Measurements from ENCODE around the gene IP6K3. TPM values are rescaled to one million over a fixed set of nuclear protein-coding genes. Genes with fewer than 3 reads are reported as not detected.

Gene IP6K3
- total and polyA plus RNA-seq, 2 donors (not counting 1 experiment from before 2014, with no cell fraction given): not detected

DNA sequence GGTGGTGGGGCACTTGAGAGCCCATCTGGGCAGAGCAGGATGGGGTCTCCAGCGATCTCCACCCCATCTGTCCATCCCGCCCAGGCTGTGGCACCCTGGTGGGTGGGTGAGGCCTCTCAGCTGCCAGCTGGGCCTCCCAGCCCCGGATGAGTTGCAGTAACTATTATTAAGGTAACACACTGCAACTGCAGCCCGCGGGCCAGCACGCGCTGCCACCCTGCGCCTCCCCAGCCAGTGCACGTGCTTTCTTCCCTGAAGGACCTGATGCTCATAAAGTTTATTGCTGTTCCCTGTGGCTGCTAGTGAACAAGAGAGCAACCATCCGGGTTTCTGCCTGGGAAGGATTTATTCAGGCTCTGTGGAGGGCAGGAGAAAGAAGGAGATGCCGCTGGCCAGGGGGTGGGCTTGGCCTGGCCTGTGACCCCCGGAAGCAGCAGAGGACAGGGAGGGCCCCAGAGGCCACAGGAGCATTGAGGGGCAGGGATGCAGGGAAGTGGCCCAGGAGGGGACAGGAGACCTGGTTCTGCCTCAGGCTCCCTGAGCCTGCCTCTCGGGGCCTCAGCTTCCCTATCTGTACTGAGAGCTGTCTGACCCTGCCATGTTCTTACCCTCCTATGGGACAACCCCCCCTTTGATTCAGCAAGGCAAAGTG, 1.7 kb downstream of the IP6K3 start:
- H3K4me1 ChIP-seq (ENCODE audit: control insufficient read depth in 2 of 2, insufficient read depth in 2 of 2, low read length in 2 of 2): peaks cover 0 to 3% of the 10 kb centered on the region in 2 donors
- intact Hi-C loops (cut with micrococcal nuclease): loop anchor here (1.0 kb wide), 4 partner anchors 34 to 409 kb away; partner anchors contain the start of gene UQCC2
- TF ChIP-seq, protein P1, sequence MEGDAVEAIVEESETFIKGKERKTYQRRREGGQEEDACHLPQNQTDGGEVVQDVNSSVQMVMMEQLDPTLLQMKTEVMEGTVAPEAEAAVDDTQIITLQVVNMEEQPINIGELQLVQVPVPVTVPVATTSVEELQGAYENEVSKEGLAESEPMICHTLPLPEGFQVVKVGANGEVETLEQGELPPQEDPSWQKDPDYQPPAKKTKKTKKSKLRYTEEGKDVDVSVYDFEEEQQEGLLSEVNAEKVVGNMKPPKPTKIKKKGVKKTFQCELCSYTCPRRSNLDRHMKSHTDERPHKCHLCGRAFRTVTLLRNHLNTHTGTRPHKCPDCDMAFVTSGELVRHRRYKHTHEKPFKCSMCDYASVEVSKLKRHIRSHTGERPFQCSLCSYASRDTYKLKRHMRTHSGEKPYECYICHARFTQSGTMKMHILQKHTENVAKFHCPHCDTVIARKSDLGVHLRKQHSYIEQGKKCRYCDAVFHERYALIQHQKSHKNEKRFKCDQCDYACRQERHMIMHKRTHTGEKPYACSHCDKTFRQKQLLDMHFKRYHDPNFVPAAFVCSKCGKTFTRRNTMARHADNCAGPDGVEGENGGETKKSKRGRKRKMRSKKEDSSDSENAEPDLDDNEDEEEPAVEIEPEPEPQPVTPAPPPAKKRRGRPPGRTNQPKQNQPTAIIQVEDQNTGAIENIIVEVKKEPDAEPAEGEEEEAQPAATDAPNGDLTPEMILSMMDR (IDR thresholded peaks at IDR 0.05): no peak
- TF ChIP-seq EZH2 (IDR thresholded peaks at IDR 0.05; ENCODE audit: borderline replicate concordance, insufficient read depth, low read depth, low read length, poor library complexity, severe bottlenecking): no peak
- no peaks in the 10 kb centered on the region for H4K20me1 ChIP-seq (ENCODE audit: control insufficient read depth, insufficient read depth, low read length, poor library complexity, severe bottlenecking)
- no peaks in the 10 kb centered on the region for H3K36me3 ChIP-seq (replicated peaks in 1 of 2; ENCODE audit: control extremely low read depth in 1 of 2, control insufficient read depth in 1 of 2, extremely low read depth in 1 of 2, insufficient read depth in 2 of 2, low read length in 1 of 2)
- no peaks in the 10 kb centered on the region for H3K9me3 Mint-ChIP-seq (ENCODE audit: insufficient read depth)
- CTCF ChIA-PET: interaction anchor here (0.8 to 4.1 kb wide), 21 partner anchors 16 to 410 kb away, joined by 3 to 27 read pairs (median 7); partner anchors contain the start of genes BAK1 and UQCC2
- H3K27me3 Mint-ChIP-seq: peaks cover 26% of the 10 kb centered on the region
- no peaks in the 10 kb centered on the region for H3K79me2 ChIP-seq (ENCODE audit: control insufficient read depth, insufficient read depth, low read length)
- H3K27ac ChIP-seq (ENCODE audit: low read length in 2 of 2): no peak overlapping the region
- peaks cover 3% of the 10 kb centered on the region for H3K4me1 Mint-ChIP-seq
- H2AFZ ChIP-seq (ENCODE audit: insufficient read depth, low read depth, low read length, poor library complexity, severe bottlenecking): no peak overlapping the region
- H3K27ac Mint-ChIP-seq: no peak overlapping the region
- no peak overlapping the region for H3K4me2 ChIP-seq (replicated peaks; ENCODE audit: low read depth, low read length, poor library complexity, severe bottlenecking)
- H3K4me3 Mint-ChIP-seq: no peak overlapping the region
- H3K27me3 ChIP-seq (replicated peaks in 1 of 4; ENCODE audit: control extremely low read depth in 1 of 4, control insufficient read depth in 3 of 4, insufficient read depth in 4 of 4, low read length in 3 of 4): peaks cover 0 to 9% (median under 1%) of the 10 kb centered on the region in 4 experiments
- ATAC-seq (ENCODE audit: low read depth) (no peak), DNase-seq (no peak)
- 83% methylated on average over 13 of the region's 13 CpGs for WGBS (ENCODE audit: insufficient coverage)
- POLR2A ChIA-PET: no interaction called here
- H3K9me3 ChIP-seq (ENCODE audit: control extremely low read depth in 1 of 3, control insufficient read depth in 2 of 3, insufficient read depth in 1 of 3, low read length in 2 of 3): no peaks in the 10 kb centered on the region
- H3K4me3 ChIP-seq (ENCODE audit: control extremely low read depth in 1 of 5, extremely low read depth in 1 of 5, insufficient read depth in 1 of 5, low read depth in 2 of 5, low read length in 4 of 5): no peak overlapping the region
- H3K9ac ChIP-seq (ENCODE audit: low read length): no peak overlapping the region
